Measurements from ENCODE around the gene NAPEPLD.
"Not testable (repeated sequence)": the region's sequence is repeated elsewhere in the genome, so short reads cannot be mapped to it uniquely, and the experiment has no call there.

DNA sequence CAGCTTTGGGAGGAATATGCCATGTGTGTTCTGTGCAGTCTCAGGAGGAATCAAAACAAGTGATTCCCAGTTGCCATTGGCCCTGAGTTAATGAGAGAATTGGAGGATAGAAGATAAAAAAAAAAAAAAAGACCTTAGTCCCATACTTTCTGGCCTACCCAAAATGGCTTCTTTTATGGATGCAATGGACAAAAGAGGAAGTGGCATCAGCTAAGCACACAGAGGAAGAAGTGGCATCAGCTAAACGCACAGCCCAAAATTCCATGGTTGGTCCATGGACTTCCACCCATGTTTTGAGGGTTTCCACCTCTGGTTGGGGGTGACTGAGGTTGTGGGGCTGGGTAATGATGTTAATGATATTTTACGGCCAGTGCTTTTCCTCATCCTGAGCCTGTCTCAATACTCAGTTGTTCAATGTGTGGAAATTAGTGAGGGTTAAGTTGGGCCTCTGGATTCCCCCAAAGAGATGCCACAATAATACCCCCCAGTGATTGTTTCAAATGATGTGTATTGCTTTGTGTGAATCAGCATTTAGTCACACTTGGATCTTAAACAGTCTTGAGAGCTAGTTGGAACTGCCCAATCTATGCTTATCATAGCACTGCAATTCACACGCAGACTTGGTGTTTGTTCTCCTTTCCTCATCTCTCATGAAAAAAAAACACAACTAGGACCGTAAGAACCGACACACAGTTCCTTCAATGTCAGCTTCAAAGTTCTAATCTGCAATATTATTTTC lies 14.4 kb upstream of the NAPEPLD start:
- TF ChIP-seq EZH2 (IDR thresholded peaks at IDR 0.05; ENCODE audit: low read depth), result not testable (repeated sequence)
- TF ChIP-seq, protein P1, sequence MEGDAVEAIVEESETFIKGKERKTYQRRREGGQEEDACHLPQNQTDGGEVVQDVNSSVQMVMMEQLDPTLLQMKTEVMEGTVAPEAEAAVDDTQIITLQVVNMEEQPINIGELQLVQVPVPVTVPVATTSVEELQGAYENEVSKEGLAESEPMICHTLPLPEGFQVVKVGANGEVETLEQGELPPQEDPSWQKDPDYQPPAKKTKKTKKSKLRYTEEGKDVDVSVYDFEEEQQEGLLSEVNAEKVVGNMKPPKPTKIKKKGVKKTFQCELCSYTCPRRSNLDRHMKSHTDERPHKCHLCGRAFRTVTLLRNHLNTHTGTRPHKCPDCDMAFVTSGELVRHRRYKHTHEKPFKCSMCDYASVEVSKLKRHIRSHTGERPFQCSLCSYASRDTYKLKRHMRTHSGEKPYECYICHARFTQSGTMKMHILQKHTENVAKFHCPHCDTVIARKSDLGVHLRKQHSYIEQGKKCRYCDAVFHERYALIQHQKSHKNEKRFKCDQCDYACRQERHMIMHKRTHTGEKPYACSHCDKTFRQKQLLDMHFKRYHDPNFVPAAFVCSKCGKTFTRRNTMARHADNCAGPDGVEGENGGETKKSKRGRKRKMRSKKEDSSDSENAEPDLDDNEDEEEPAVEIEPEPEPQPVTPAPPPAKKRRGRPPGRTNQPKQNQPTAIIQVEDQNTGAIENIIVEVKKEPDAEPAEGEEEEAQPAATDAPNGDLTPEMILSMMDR (conservative IDR thresholded peaks at IDR 0.05), result not testable (repeated sequence)

Data from PC-9 (cell line).